IMR-90 (cell line): ENCODE measurements around the gene KIR3DL3. TPM values are rescaled to one million over a fixed set of nuclear protein-coding genes. Genes with fewer than 3 reads are reported as not detected.

Source experiments
- ATAC-seq: fragments of 200-7000 bp; cut with Tn5 transposase; 2 replicates; pipeline ENCODE4 v1.9.1; 2020; ENCODE audit warnings: low read depth, mild to moderate bottlenecking, moderate library complexity
- BruUV-seq: library from RNA; stranded (reverse); fragments of 400-500 nt; replicated peaks from 2 replicates; lab custom pipeline; 2021; lab: Mats Ljungman, UMichigan
- CTCF ChIA-PET: fragments of 300-600 bp; formaldehyde crosslinking; extraction: SDS; loops from one replicate; lab custom pipeline; 2021; ENCODE audit warnings: antibody characterized with exemption; lab: Yijun Ruan, JAX
- POLR2A ChIA-PET: fragments of 300-600 bp; sonication (Branson Sonifier 250); formaldehyde crosslinking; loops from one replicate; lab custom pipeline; 2022; ENCODE audit warnings: antibody characterized with exemption; ENCODE audit not compliant: unreplicated experiment; lab: Charles Lee
- DNase-seq: peaks from one replicate; pipeline ENCODE4 v3.0.0; 2013
- H2AFZ ChIP-seq: replicated peaks from 2 replicates; pipeline ENCODE3; 2013; ENCODE audit warnings: low read length, mild to moderate bottlenecking; ENCODE audit not compliant: poor library complexity
- H2AK5ac ChIP-seq: 2 replicates; pipeline ENCODE4 v1.6.1; 2013; ENCODE audit warnings: low read depth, low read length, inconsistent platforms
- H2AK9ac ChIP-seq: replicated peaks from 2 replicates; pipeline ENCODE3; 2013; ENCODE audit warnings: mild to moderate bottlenecking, low read depth, low read length, moderate library complexity; ENCODE audit not compliant: poor library complexity
- H2BK120ac ChIP-seq: 2 replicates; pipeline ENCODE4 v1.6.1; 2013; ENCODE audit warnings: low read depth, low read length, inconsistent platforms
- H2BK15ac ChIP-seq: 3 replicates; pipeline ENCODE4 v1.6.1; 2013; ENCODE audit warnings: low read depth, low read length, inconsistent platforms
- H2BK20ac ChIP-seq: 2 replicates; pipeline ENCODE4 v1.6.1; 2013; ENCODE audit warnings: low read depth, mild to moderate bottlenecking, inconsistent platforms, low read length, moderate library complexity
- H2BK5ac ChIP-seq: 2 replicates; pipeline ENCODE4 v1.6.1; 2013; ENCODE audit warnings: mild to moderate bottlenecking, low read depth, low read length, inconsistent platforms; ENCODE audit not compliant: poor library complexity, severe bottlenecking
- H3K14ac ChIP-seq: replicated peaks from 2 replicates; pipeline ENCODE4 v1.6.1; 2013; ENCODE audit warnings: low read depth, low read length, inconsistent platforms
- H3K18ac ChIP-seq: 2 replicates; pipeline ENCODE4 v1.6.1; 2013; ENCODE audit warnings: low read depth, low read length, control low read depth
- H3K23ac ChIP-seq: 2 replicates; pipeline ENCODE4 v1.6.1; 2013; ENCODE audit warnings: low read depth, low read length, inconsistent platforms
- H3K27ac ChIP-seq: 2 replicates; pipeline ENCODE4 v1.5.1; 2013; ENCODE audit warnings: mild to moderate bottlenecking, control low read depth, low read length; ENCODE audit not compliant: insufficient read depth
- H3K27me3 ChIP-seq: 2 replicates; pipeline ENCODE4 v1.6.1; 2013; ENCODE audit warnings: low read length; ENCODE audit not compliant: control insufficient read depth, insufficient read depth
- H3K36me3 ChIP-seq: 2 replicates; pipeline ENCODE4 v1.6.1; 2013; ENCODE audit warnings: low read length, mixed read lengths; ENCODE audit not compliant: control insufficient read depth, insufficient read depth
- H3K4ac ChIP-seq: 2 replicates; pipeline ENCODE4 v1.6.1; 2013; ENCODE audit warnings: low read depth, low read length, inconsistent platforms
- H3K4me1 ChIP-seq: 2 replicates; pipeline ENCODE4 v1.6.1; 2013; ENCODE audit warnings: low read length, mixed read lengths; ENCODE audit not compliant: control insufficient read depth, insufficient read depth
- H3K4me2 ChIP-seq: 2 replicates; pipeline ENCODE4 v1.6.1; 2013; ENCODE audit warnings: low read depth, mild to moderate bottlenecking, control low read depth, low read length, moderate library complexity
- H3K4me3 ChIP-seq: 2 replicates; pipeline ENCODE4 v1.5.1; 2013; ENCODE audit warnings: low read depth, mild to moderate bottlenecking, control low read depth, low read length, moderate library complexity; ENCODE audit not compliant: insufficient read depth
- H3K56ac ChIP-seq: 2 replicates; pipeline ENCODE4 v1.6.1; 2013; ENCODE audit warnings: low read length, inconsistent platforms; ENCODE audit not compliant: insufficient read depth; ENCODE audit errors: extremely low read depth
- H3K79me1 ChIP-seq, 2 experiments: 2 replicates each; pipeline ENCODE4 v1.6.1; 2013; ENCODE audit warnings: low read length in 2 of 2, inconsistent platforms in 1 of 2, low read depth in 1 of 2
- H3K9ac ChIP-seq: 2 replicates; pipeline ENCODE4 v1.6.1; 2013; ENCODE audit warnings: low read depth, low read length, control low read depth
- H3K9me1 ChIP-seq: 2 replicates; pipeline ENCODE4 v1.6.1; 2013; ENCODE audit warnings: low read length, inconsistent platforms; ENCODE audit not compliant: insufficient read depth
- H3K9me3 ChIP-seq: 2 replicates; pipeline ENCODE4 v1.6.1; 2013; ENCODE audit warnings: low read length; ENCODE audit not compliant: control insufficient read depth, insufficient read depth
- H4K20me1 ChIP-seq: 2 replicates; pipeline ENCODE4 v1.6.1; 2013; ENCODE audit warnings: low read length, inconsistent platforms; ENCODE audit not compliant: insufficient read depth
- H4K5ac ChIP-seq: 2 replicates; pipeline ENCODE4 v1.6.1; 2013; ENCODE audit warnings: mild to moderate bottlenecking, low read depth, low read length, control low read depth
- H4K8ac ChIP-seq, 2 experiments: 2 replicates each; pipeline ENCODE4 v1.6.1; 2013; ENCODE audit warnings: low read depth in 2 of 2, low read length in 2 of 2, control low read depth in 1 of 2, inconsistent platforms in 1 of 2
- H4K91ac ChIP-seq: 2 replicates; pipeline ENCODE4 v1.6.1; 2013; ENCODE audit warnings: low read depth, low read length, inconsistent platforms; ENCODE audit not compliant: insufficient read depth
- BHLHE40 ChIP-seq: fragments of 150-350 bp; IDR thresholded peaks from 2 replicates; pipeline ENCODE4 v1.6.1; 2016; ENCODE audit warnings: mild to moderate bottlenecking, low read depth, low read length
- CEBPB ChIP-seq: IDR thresholded peaks from 2 replicates; pipeline ENCODE4 v1.6.1; 2012; ENCODE audit warnings: low read depth, low read length, improper control_type of control experiment
- CHD1 ChIP-seq: IDR thresholded peaks from 2 replicates; pipeline ENCODE4 v1.6.1; 2012; ENCODE audit warnings: low read depth, low read length, improper control_type of control experiment
- CTCF ChIP-seq: conservative IDR thresholded peaks from 2 replicates; pipeline ENCODE4 v1.5.1; 2012; ENCODE audit warnings: mild to moderate bottlenecking, low read depth, low read length, improper control_type of control experiment
- ELK1 ChIP-seq: fragments of 150-350 bp; IDR thresholded peaks from 2 replicates; pipeline ENCODE4 v1.6.1; 2016; ENCODE audit warnings: low read depth, mild to moderate bottlenecking, low read length, moderate library complexity, borderline replicate concordance
- FOS ChIP-seq: fragments of 150-350 bp; IDR thresholded peaks from 2 replicates; pipeline ENCODE4 v1.6.1; 2016; ENCODE audit warnings: low read depth, low read length
- MAFK ChIP-seq: IDR thresholded peaks from 2 replicates; pipeline ENCODE4 v1.6.1; 2012; ENCODE audit warnings: low read depth, low read length, improper control_type of control experiment
- MAZ ChIP-seq: IDR thresholded peaks from 2 replicates; pipeline ENCODE4 v1.6.1; 2012; ENCODE audit warnings: low read depth, mild to moderate bottlenecking, low read length, improper control_type of control experiment, moderate library complexity, borderline replicate concordance
- MXI1 ChIP-seq: IDR thresholded peaks from 2 replicates; pipeline ENCODE4 v1.6.1; 2012; ENCODE audit warnings: low read depth, mild to moderate bottlenecking, low read length, moderate library complexity, borderline replicate concordance
- NFE2L2 ChIP-seq: fragments of 150-350 bp; IDR thresholded peaks from 2 replicates; pipeline ENCODE4 v1.6.1; 2016; ENCODE audit warnings: low read depth, mild to moderate bottlenecking, low read length
- POLR2A ChIP-seq: IDR thresholded peaks from 2 replicates; pipeline ENCODE4 v1.6.1; 2012; ENCODE audit warnings: mild to moderate bottlenecking, low read depth, low read length
- RAD21 ChIP-seq: IDR thresholded peaks from 2 replicates; pipeline ENCODE4 v1.6.1; 2012; ENCODE audit warnings: low read length, improper control_type of control experiment
- RCOR1 ChIP-seq: IDR thresholded peaks from 2 replicates; pipeline ENCODE4 v1.6.1; 2012; ENCODE audit warnings: mild to moderate bottlenecking, low read length, improper control_type of control experiment; ENCODE audit not compliant: insufficient replicate concordance
- RFX5 ChIP-seq: IDR thresholded peaks from 2 replicates; pipeline ENCODE4 v1.8.0; 2012; ENCODE audit warnings: low read depth, mild to moderate bottlenecking, low read length, moderate library complexity
- SMC3 ChIP-seq: fragments of 150-350 bp; IDR thresholded peaks from 2 replicates; pipeline ENCODE4 v1.6.1; 2016; ENCODE audit warnings: low read depth, mild to moderate bottlenecking, antibody characterized with exemption, low read length, moderate library complexity
- USF2 ChIP-seq: fragments of 150-350 bp; IDR thresholded peaks from 2 replicates; pipeline ENCODE4 v1.6.1; 2017; ENCODE audit warnings: mild to moderate bottlenecking, antibody characterized with exemption, low read length, low read depth
- WGBS, 2 experiments: methylation state at CpG; one replicate each; pipeline versions ENCODE4 v1.1.5 to v1.1.7; 2013; ENCODE audit warnings: missing lambda C conversion rate in 2 of 2; ENCODE audit not compliant: insufficient read length in 1 of 2; ENCODE audit errors: extremely low coverage in 2 of 2; 5-methylcytosine and 5-hydroxymethylcytosine counted together
- dilution Hi-C: fragments of 300-500 bp; cut with HindIII; formaldehyde crosslinking; loops from one replicate; pipeline ENCODE4 v1.14.3; 2018; ENCODE audit warnings: low sequenced_read_pairs; ENCODE audit not compliant: unreplicated experiment
- in situ Hi-C: fragments of 300-500 bp; cut with MboI; formaldehyde crosslinking; loops from 3 replicates; pipeline ENCODE4 v1.14.3; 2019; ENCODE audit warnings: low sequenced_read_pairs, inconsistent platforms, mixed read lengths
- intact Hi-C: fragments of 100-400 bp; cut with micrococcal nuclease; formaldehyde crosslinking; loops from 2 replicates; pipeline ENCODE4 v1.10.0; 2022
- polyA plus RNA-seq, 3 experiments: library from polyadenylated mRNA; depleted of rRNA; stranded (reverse); fragments of >200 nt; gene quantifications; 2 replicates each; pipeline ENCODE4 v1.2.3, GENCODE V29; 2012; ENCODE audit warnings: low replicate concordance in 1 of 3
- total RNA-seq: library from RNA; depleted of rRNA; stranded (reverse); fragments of >200 nt; gene quantifications from 2 replicates; pipeline ENCODE4 v1.2.3, GENCODE V29; 2012

KIR3DL3 gene
- total and polyA plus RNA-seq, 2 of the 4 experiments (the other 2 are of a cell fraction), result not detected

GRCh38 chr19:54692298-54692615 lies 32.0 kb upstream of the KIR3DL3 start:
- Histone ChIP-seq H3K9me1 (no peaks in the 10 kb centered on the region), H3K27me3 (no peaks in the 10 kb centered on the region), H3K4ac (no peak overlapping the region), H3K4me3 (no peak overlapping the region), H3K36me3 (no peaks in the 10 kb centered on the region), H3K79me1 (no peaks in the 10 kb centered on the region), H2BK5ac (no peak overlapping the region), H3K27ac (no peak overlapping the region), H3K23ac (no peak overlapping the region), H2AK9ac (no peak overlapping the region), H3K56ac (no peak overlapping the region), H4K5ac (no peak overlapping the region), H3K9ac (no peak overlapping the region), H4K91ac (no peak overlapping the region), H4K8ac (no peak overlapping the region), H3K14ac (no peak overlapping the region), H2AFZ (no peak overlapping the region), H3K4me2 (no peak overlapping the region), H2BK15ac (no peak overlapping the region), H2BK20ac (no peak overlapping the region), H3K9me3 (peaks cover 19% of the 10 kb centered on the region), H2AK5ac (no peak overlapping the region), H4K20me1 (no peaks in the 10 kb centered on the region), H3K4me1 (no peaks in the 10 kb centered on the region), H3K18ac (no peak overlapping the region), H2BK120ac (no peak overlapping the region)
- intact Hi-C loops, result no loop called here
- 24% methylated on average over 4 of the region's 4 CpGs; no CpG with 5 or more reads in 1 of the 2 experiments for WGBS, 2 experiments
- ATAC-seq (no peak), DNase-seq (no peak)
- TF ChIP-seq MXI1, result no peak
- no peak for TF ChIP-seq POLR2A
- TF ChIP-seq CEBPB, result no peak
- TF ChIP-seq FOS, result no peak
- no peak for TF ChIP-seq SMC3
- TF ChIP-seq MAZ, result no peak
- no peak for TF ChIP-seq MAFK
- no peak for TF ChIP-seq RCOR1
- TF ChIP-seq RAD21, result no peak
- no peak for TF ChIP-seq CHD1
- TF ChIP-seq USF2, result no peak
- TF ChIP-seq CTCF, result no peak
- no peak for TF ChIP-seq RFX5
- TF ChIP-seq BHLHE40, result no peak
- TF ChIP-seq NFE2L2, result no peak
- TF ChIP-seq ELK1, result no peak
- BruUV-seq, result no TSS peak
- POLR2A ChIA-PET, result no interaction called here
- CTCF ChIA-PET, result no interaction called here
- dilution Hi-C loops, result no loop called here
- in situ Hi-C loops, result no loop called here
